Esophagus squamous epithelium (tissue), 4 donors: ENCODE results near the gene CELF2.

Experiments
- CTCF ChIP-seq, 6 experiments: fragments of 450-650 bp in 4 of 6; fragments of 200-600 bp in 2 of 6; sonication (generic) in 2 of 6; IDR thresholded peaks; one replicate each; pipeline ENCODE4 v1.5.1; 2016 to 2019; ENCODE audit warnings: antibody characterized with exemption in 6 of 6, mild to moderate bottlenecking in 4 of 6, moderate library complexity in 4 of 6
- POLR2A ChIP-seq, 4 donors: fragments of 450-650 bp; IDR thresholded peaks; one replicate each; pipeline ENCODE4 v1.6.1; 2017; ENCODE audit warnings: antibody characterized with exemption in 4 of 4, mild to moderate bottlenecking in 4 of 4, moderate library complexity in 3 of 4

GRCh38 chr10:11164803-11165590 lies 147.3 kb downstream of the CELF2 start:
- no peak for TF ChIP-seq CTCF (IDR thresholded peaks at IDR 0.05)
- peak in 2 of 4 donors; percentile 27 to 61 for TF ChIP-seq POLR2A (IDR thresholded peaks at IDR 0.05)
